ENCODE results near the gene NYAP1. TPM values are rescaled to one million over a fixed set of nuclear protein-coding genes. Genes with fewer than 3 reads are reported as not detected.

The NYAP1 gene
- total RNA-seq, 1 donor from 2014 or later = 0.99 TPM

- Mint-ChIP-seq H3K9me3 (ENCODE audit: unreplicated experiment) (no peaks in the 10 kb centered on the region), H3K27ac (ENCODE audit: unreplicated experiment) (no peak overlapping the region), H3K27me3 (ENCODE audit: unreplicated experiment) (no peaks in the 10 kb centered on the region), H3K4me3 (ENCODE audit: unreplicated experiment) (no peak overlapping the region), H3K36me3 (ENCODE audit: unreplicated experiment) (peaks cover 3% of the 10 kb centered on the region), H3K4me1 (ENCODE audit: unreplicated experiment) (peaks cover 12% of the 10 kb centered on the region)
- no peak for DNase-seq (ENCODE audit: extremely low spot score, unreplicated experiment)
- TF ChIP-seq CTCF (IDR thresholded peaks at IDR 0.05) = no peak
Measured at GRCh38 chr7:100489121-100489520, 5.4 kb downstream of the NYAP1 start.

DNA sequence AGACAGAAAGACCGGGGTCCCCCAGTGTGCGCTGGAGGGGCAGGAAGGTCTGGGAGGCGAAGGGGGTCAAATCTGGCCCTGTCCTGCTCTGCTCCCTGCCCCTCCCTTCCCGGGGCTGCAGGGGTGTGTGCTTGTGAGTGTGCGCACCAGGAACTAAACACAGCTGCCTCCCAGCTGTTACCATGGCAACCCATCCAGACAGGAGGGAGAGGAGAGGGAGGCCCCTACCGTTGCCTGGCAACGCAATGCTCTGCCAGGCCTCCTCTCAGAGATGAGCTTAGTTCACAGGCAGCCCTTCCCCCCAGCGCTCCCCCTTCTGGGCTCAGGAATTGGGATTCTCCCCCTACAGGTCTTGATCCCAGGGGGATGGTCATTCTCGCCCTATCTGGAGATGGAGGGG lies 6.1 kb downstream of the NYAP1 start:
- peaks cover 10% of the 10 kb centered on the region for H3K4me1 Mint-ChIP-seq (ENCODE audit: unreplicated experiment)
- peaks cover 3% of the 10 kb centered on the region for H3K36me3 Mint-ChIP-seq (ENCODE audit: unreplicated experiment)
- no peak for TF ChIP-seq CTCF (IDR thresholded peaks at IDR 0.05)
- no peaks in the 10 kb centered on the region for H3K27me3 Mint-ChIP-seq (ENCODE audit: unreplicated experiment)
- H3K9me3 Mint-ChIP-seq (ENCODE audit: unreplicated experiment) = no peaks in the 10 kb centered on the region
- DNase-seq (ENCODE audit: extremely low spot score, unreplicated experiment) = peak; percentile 90
- no peak overlapping the region for H3K4me3 Mint-ChIP-seq (ENCODE audit: unreplicated experiment)
- H3K27ac Mint-ChIP-seq (ENCODE audit: unreplicated experiment) = peak overlapping the region; percentile 64

- Mint-ChIP-seq H3K36me3 (ENCODE audit: unreplicated experiment) (peaks cover 3% of the 10 kb centered on the region), H3K4me1 (ENCODE audit: unreplicated experiment) (peaks cover 10% of the 10 kb centered on the region), H3K9me3 (ENCODE audit: unreplicated experiment) (no peaks in the 10 kb centered on the region), H3K27me3 (ENCODE audit: unreplicated experiment) (no peaks in the 10 kb centered on the region), H3K27ac (ENCODE audit: unreplicated experiment) (no peak overlapping the region), H3K4me3 (ENCODE audit: unreplicated experiment) (no peak overlapping the region)
- no peak for DNase-seq (ENCODE audit: extremely low spot score, unreplicated experiment)
- no peak for TF ChIP-seq CTCF (IDR thresholded peaks at IDR 0.05)
Measured at GRCh38 chr7:100490483-100491191, 6.9 kb downstream of the NYAP1 start.

- H3K27ac Mint-ChIP-seq (ENCODE audit: unreplicated experiment) = no peak overlapping the region
- H3K9me3 Mint-ChIP-seq (ENCODE audit: unreplicated experiment) = no peaks in the 10 kb centered on the region
- H3K4me1 Mint-ChIP-seq (ENCODE audit: unreplicated experiment) = peaks cover 10% of the 10 kb centered on the region
- DNase-seq (ENCODE audit: extremely low spot score, unreplicated experiment) = no peak
- H3K27me3 Mint-ChIP-seq (ENCODE audit: unreplicated experiment) = no peaks in the 10 kb centered on the region
- no peak overlapping the region for H3K4me3 Mint-ChIP-seq (ENCODE audit: unreplicated experiment)
- no peak for TF ChIP-seq CTCF (IDR thresholded peaks at IDR 0.05)
- peaks cover 3% of the 10 kb centered on the region for H3K36me3 Mint-ChIP-seq (ENCODE audit: unreplicated experiment)
Measured at GRCh38 chr7:100491192-100491578, 7.5 kb downstream of the NYAP1 start.

- no peak for DNase-seq (ENCODE audit: extremely low spot score, unreplicated experiment)
- Mint-ChIP-seq H3K4me3 (ENCODE audit: unreplicated experiment) (peak overlapping the region; percentile 38), H3K9me3 (ENCODE audit: unreplicated experiment) (no peaks in the 10 kb centered on the region), H3K27ac (ENCODE audit: unreplicated experiment) (no peak overlapping the region), H3K27me3 (ENCODE audit: unreplicated experiment) (no peaks in the 10 kb centered on the region), H3K4me1 (ENCODE audit: unreplicated experiment) (peaks cover 10% of the 10 kb centered on the region), H3K36me3 (ENCODE audit: unreplicated experiment) (peaks cover 3% of the 10 kb centered on the region)
- no peak for TF ChIP-seq CTCF (IDR thresholded peaks at IDR 0.05)
Measured at GRCh38 chr7:100492738-100493475, 9.2 kb downstream of the NYAP1 start.

Measured in osteocyte (in vitro differentiated cells).